HT1080 (cell line): ENCODE results near the gene CFLAR. TPM values are rescaled to one million over a fixed set of nuclear protein-coding genes. Genes with fewer than 3 reads are reported as not detected.
A peak's percentile ranks its signal among the peaks of the same experiment; 100 is the strongest.

Experiments used
- DNase-seq: peaks from one replicate; pipeline ENCODE4 v3.0.0-alpha.2; 2015; ENCODE audit warnings: low read depth
- small RNA-seq: library from RNA; depleted of rRNA; stranded (forward); fragments of <200 nt; gene quantifications from one replicate; pipeline ENCODE3, GENCODE V24; 2014
- total RNA-seq: library from RNA; depleted of rRNA; stranded (reverse); fragments of >200 nt; shearing (Covaris generic); gene quantifications from 2 replicates; pipeline ENCODE4 v1.2.3, GENCODE V29; 2014; rRNA removed

The CFLAR gene
- total RNA-seq, 1 experiment from 2014 or later, result 10.5 TPM

DNA sequence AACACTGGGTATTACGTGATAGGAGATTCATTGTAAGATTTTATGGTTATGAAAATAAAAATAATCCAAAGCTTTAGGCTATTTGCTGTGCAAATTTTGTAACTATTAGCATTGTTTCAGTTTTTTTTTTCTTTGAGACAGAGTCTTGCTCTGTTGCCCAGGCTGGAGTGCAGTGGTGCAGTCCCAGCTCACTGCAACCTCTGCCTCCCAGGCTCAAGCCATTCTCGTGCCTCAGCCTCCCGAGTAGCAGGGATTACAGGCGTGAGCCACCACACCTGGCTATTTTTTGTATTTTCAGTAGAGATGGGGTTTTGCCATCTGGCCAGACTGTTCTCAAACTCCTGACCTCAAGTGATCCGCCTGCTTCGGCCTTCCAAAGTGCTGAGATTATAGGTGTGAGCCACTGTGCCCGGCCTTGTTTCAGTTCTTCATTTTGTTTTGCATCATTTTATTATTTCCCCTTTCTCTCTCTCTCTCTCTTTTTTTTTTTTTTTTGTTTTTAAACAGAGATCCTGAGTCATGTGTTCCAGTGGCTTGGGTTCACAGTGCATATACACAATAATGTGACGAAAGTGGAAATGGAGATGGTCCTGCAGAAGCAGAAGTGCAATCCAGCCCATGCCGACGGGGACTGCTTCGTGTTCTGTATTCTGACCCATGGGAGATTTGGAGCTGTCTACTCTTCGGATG, 92.7 kb downstream of the CFLAR start:
- no peak for DNase-seq

DNA sequence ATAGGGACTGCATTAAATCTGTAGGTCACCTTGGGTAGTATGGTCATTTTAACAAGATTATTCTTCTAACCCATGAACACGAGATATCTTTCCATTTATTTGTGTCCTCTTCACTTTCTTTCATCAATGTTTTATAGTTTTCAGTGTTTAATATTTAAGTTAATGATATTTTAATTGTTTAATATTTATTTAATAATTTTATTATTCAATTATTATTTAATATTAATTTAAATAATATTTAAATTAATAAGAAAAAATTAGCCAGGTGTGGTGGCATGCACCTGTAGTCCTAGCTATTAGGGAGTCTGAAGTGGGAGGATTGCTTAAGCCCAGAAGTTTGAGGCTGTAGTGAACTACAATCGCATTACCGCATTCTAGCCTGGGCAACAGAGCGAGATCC, 100.0 kb downstream of the CFLAR start:
- no peak for DNase-seq

DNA sequence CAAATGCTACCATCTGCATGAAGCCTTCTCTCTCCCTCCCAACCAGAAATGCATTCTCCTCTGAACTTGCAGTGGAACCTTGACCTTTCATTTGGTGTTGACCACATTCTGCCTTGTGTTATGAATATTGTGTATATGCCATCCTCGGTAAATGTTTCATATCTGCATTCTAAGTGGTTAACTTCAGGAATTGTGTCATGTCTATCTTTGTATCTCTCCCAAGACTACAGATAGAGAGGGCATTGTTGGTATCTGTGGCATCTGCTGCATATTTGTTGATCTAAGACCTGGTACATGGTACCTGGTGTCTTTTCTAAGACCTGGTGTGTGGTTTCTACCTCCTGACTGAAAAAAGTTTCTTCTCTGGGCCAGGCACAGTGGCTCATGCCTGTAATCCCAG, 101.0 kb downstream of the CFLAR start:
- no peak for DNase-seq

DNA sequence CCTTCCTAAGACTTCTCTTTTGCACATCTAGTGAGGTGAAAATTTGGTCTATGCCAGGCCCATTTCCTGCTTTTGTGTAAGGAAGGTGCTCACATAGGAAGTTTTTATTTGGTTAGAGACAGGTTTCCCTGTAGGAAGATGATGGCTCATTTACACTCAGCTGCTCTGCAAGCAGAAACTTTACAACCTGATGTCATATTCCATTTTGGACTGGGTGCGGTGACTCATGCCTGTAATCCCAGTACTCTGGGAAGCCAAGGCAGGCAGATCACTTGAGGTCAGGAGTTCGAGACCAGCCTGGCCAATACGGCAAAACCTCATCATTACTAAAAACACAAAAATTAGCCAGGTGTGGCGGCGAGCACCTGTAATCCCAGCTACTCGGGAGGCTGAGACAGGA, 102.8 kb downstream of the CFLAR start:
- peak; percentile 56 for DNase-seq

DNA sequence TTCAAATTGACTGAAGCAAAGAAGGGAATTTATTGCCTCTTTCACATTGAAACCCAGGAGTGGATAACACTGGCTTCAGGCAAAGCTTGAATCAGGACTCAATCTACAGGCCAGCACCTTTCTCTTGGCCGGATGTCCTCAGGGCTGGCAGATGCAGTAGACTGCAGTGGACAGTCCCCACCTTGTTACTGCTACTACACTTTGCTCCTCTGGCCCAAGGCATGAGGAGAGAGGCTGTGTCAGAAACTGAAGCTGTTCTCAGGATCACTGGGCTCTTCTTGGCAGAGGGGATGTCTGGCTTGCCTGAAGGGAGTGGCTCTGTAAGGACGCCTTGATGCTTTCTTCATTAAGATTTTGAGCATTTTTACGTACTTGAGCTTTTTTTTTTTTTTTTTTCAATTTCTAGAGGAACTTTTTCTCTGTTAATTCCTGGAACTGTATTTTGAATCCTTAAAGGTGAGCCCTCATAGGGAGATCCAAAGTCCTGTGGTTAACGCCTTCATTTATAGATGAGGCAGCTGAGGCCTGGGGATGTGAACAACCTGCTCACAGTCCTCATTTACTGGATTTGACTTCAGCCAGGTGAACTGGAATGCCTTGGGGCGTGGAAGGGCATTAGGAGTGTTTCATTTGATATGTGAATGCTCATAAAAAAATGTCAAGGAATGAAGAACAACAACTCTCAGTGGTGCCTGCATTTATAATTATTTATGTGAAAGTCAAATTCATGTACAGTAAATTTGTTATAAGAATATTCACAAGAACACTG, 103.5 kb downstream of the CFLAR start:
- no peak for DNase-seq

DNA sequence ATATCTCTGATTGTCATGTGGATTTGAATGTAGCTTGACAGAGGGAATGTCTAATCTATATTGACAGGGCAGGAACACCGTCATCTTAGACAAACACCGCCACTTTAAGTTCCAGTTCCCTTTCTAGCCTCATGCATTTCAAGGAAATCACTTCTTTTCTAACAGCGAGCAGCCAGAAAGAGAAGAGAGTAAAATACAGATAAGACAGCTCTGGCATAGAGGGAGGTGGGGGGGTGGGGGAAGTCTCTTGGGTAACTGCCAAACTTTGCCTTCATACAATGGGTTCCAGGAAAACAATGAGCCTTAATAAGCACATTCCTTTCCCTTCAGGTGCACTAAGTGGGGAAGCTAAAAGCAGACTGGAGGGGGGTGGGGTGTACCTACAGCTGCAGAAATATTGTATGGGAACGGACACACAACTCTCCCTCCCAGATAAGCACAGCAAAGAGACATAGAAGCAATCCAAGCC, 104.2 kb downstream of the CFLAR start:
- DNase-seq, result no peak

DNA sequence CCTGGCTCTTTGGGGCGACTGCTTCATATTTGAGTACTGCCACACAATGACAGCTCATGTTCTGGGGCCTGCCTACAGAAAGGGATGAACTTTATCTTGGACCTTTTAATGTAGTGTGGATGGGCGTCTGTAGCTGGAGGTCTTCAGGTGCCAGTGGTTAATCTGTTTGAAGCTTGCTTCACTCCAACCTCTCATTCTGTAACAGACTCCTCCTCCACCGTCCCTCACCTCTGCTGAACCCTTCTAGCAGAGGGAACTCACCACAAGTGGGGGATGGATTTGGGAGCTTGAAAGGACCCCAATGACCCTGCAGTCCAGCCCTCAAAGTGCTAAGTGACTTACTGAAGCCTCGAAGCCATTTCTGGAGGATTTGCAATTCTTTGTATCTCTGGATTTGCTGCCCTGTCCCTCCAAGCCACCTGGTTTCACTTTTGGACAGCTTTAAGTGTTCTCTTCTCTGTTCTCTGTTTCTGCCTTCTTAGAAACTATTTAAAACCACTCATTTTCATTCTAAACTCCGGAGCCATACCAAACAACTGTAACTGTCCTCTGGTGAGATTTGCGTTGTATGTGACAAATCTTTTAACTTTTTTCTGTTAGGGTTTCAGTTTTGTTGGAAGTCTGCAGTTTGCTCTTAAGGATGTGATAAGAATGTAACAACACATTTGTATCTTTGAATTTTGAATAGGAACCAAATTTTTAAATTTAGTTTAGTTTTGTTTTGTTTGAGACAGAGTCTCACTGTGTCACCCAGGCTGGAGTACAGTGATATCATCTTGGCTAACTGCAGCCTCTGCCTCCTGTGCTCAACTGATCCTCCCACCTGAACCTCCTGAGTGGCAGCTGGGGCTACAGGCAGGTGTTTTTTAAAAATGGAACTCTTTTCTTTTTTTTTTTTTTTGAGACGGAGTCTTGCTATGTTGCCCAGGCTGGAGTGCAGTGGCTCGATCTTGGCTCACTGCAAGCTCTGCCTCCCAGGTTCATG, 107.4 kb downstream of the CFLAR start:
- no peak for DNase-seq

Small RNAs within 50 kb of the gene (small RNA-seq; reads per million reads assigned to genes)
- gene AC007283.2, result not detected
- gene MTND4LP13, result not detected
- not detected for gene RNU6-1206P
- gene RNU7-45P, result not detected

Other genes starting within 250 kb of the CFLAR start
- gene PPIL3, start 227.1 kb upstream of the CFLAR start, total RNA-seq, result 55.2 and 55.5 TPM in 2 replicates
- gene NIF3L1, start 226.8 kb upstream of the CFLAR start, total RNA-seq, result 78.9 and 87.4 TPM in 2 replicates
- 17.4 and 22.1 TPM in 2 replicates for gene ORC2, start 152.5 kb upstream of the CFLAR start, total RNA-seq
- gene HYCC2, start 44.5 kb upstream of the CFLAR start, total RNA-seq, result 1.8 and 4.0 TPM in 2 replicates
- gene NDUFB3, start 44.2 kb upstream of the CFLAR start, total RNA-seq, result 134 and 165 TPM in 2 replicates
- gene CASP10, start 67.0 kb downstream of the CFLAR start, total RNA-seq, result 1.5 and 2.0 TPM in 2 replicates
- 25.6 and 26.1 TPM in 2 replicates for gene CASP8, start 144.4 kb downstream of the CFLAR start, total RNA-seq
- gene FLACC1, start 241.2 kb downstream of the CFLAR start, total RNA-seq, result 0.53 and 1.9 TPM in 2 replicates